CD14-positive monocyte (primary cell): Measurements from ENCODE around the gene STKLD1. TPM values are rescaled to one million over a fixed set of nuclear protein-coding genes. Genes with fewer than 3 reads are reported as not detected.

Experiments used
- DNase-seq, 3 donors: peaks; one replicate each; pipeline ENCODE4 v3.0.0-alpha.2; 2011 to 2022
- H2AFZ ChIP-seq: 2 replicates; pipeline ENCODE4 v1.6.0; 2012; ENCODE audit warnings: mild to moderate bottlenecking, low read depth, low read length, inconsistent platforms; ENCODE audit not compliant: insufficient read depth, poor library complexity, severe bottlenecking
- H3K27ac ChIP-seq, 2 donors: 1 replicate in 1 of 2; 2 replicates in 1 of 2; pipeline ENCODE4 v1.5.1; 2012 to 2013; ENCODE audit warnings: low read length in 2 of 2, control low read depth in 1 of 2, inconsistent platforms in 1 of 2, low read depth in 1 of 2, mild to moderate bottlenecking in 1 of 2
- H3K27me3 ChIP-seq, 2 donors: one replicate each; pipeline versions ENCODE4 v1.6.0 to v1.6.1; 2011 to 2013; ENCODE audit warnings: low read length in 2 of 2; ENCODE audit not compliant: control insufficient read depth in 2 of 2, insufficient read depth in 2 of 2
- H3K36me3 ChIP-seq, 2 donors: replicated peaks in 1 of 2; 1 replicate in 1 of 2; 2 replicates in 1 of 2; pipeline versions ENCODE4 v1.5.1 to v1.6.1; 2012 to 2013; ENCODE audit warnings: low read length in 2 of 2, control low read depth in 1 of 2, inconsistent platforms in 1 of 2, mild to moderate bottlenecking in 1 of 2; ENCODE audit not compliant: insufficient read depth in 2 of 2, control insufficient read depth in 1 of 2
- H3K4me1 ChIP-seq, 2 donors: 1 replicate in 1 of 2; 2 replicates in 1 of 2; pipeline versions ENCODE4 v1.5.1 to v1.6.1; 2012 to 2013; ENCODE audit warnings: low read length in 2 of 2, control low read depth in 1 of 2, inconsistent platforms in 1 of 2, mild to moderate bottlenecking in 1 of 2, moderate library complexity in 1 of 2; ENCODE audit not compliant: insufficient read depth in 2 of 2, control insufficient read depth in 1 of 2
- H3K4me2 ChIP-seq: replicated peaks from 2 replicates; pipeline ENCODE3; 2012; ENCODE audit warnings: low read length, moderate library complexity, mild to moderate bottlenecking; ENCODE audit not compliant: poor library complexity, severe bottlenecking; ENCODE audit errors: extremely low read depth
- H3K4me3 ChIP-seq, 3 experiments: fragments of 200-600 bp in 1 of 3; sonication (generic) in 1 of 3; replicated peaks in 1 of 3; 1 replicate in 2 of 3; 2 replicates in 1 of 3; pipeline ENCODE4 v1.5.1; 2011 to 2013; ENCODE audit warnings: low read length in 3 of 3, mild to moderate bottlenecking in 3 of 3, control low read depth in 2 of 3, low read depth in 2 of 3, inconsistent platforms in 1 of 3, moderate library complexity in 1 of 3
- H3K79me2 ChIP-seq: 2 replicates; pipeline ENCODE4 v1.6.0; 2012; ENCODE audit warnings: mild to moderate bottlenecking, control low read depth, inconsistent platforms, low read length, moderate library complexity; ENCODE audit not compliant: insufficient read depth
- H3K9ac ChIP-seq: 2 replicates; pipeline ENCODE4 v1.6.0; 2017; ENCODE audit warnings: low read length, mild to moderate bottlenecking; ENCODE audit not compliant: insufficient read depth, poor library complexity, severe bottlenecking
- H3K9me3 ChIP-seq, 2 donors: replicated peaks in 1 of 2; 1 replicate in 1 of 2; 2 replicates in 1 of 2; pipeline versions ENCODE4 v1.5.1 to v1.6.1; 2012 to 2013; ENCODE audit warnings: low read length in 2 of 2, control low read depth in 1 of 2; ENCODE audit not compliant: control insufficient read depth in 1 of 2, insufficient read depth in 1 of 2
- H4K20me1 ChIP-seq: 2 replicates; pipeline ENCODE4 v1.6.0; 2012; ENCODE audit warnings: mild to moderate bottlenecking, low read length, control low read depth, moderate library complexity; ENCODE audit not compliant: insufficient read depth
- H3K27ac Mint-ChIP-seq, 7 donors: one replicate each; pipeline ENCODE4 v1.8.0; 2020; ENCODE audit warnings: mild to moderate bottlenecking in 7 of 7, mixed read lengths in 7 of 7, moderate library complexity in 6 of 7, inconsistent platforms in 2 of 7
- H3K27me3 Mint-ChIP-seq, 3 donors: one replicate each; pipeline ENCODE4 v1.8.0; 2021 to 2022; ENCODE audit warnings: low read depth in 3 of 3, mild to moderate bottlenecking in 3 of 3, mixed read lengths in 3 of 3, moderate library complexity in 3 of 3, inconsistent platforms in 1 of 3
- H3K36me3 Mint-ChIP-seq, 2 donors: one replicate each; pipeline ENCODE4 v1.8.0; 2020; ENCODE audit warnings: mixed read lengths in 2 of 2, inconsistent platforms in 1 of 2, mild to moderate bottlenecking in 1 of 2
- H3K4me1 Mint-ChIP-seq: one replicate; pipeline ENCODE4 v1.8.0; 2020; ENCODE audit warnings: mild to moderate bottlenecking, mixed read lengths
- H3K4me3 Mint-ChIP-seq, 2 donors: one replicate each; pipeline ENCODE4 v1.8.0; 2020; ENCODE audit warnings: mild to moderate bottlenecking in 2 of 2, mixed read lengths in 2 of 2, moderate library complexity in 1 of 2
- H3K9me3 Mint-ChIP-seq, 7 donors: one replicate each; pipeline ENCODE4 v1.8.0; 2020 to 2022; ENCODE audit warnings: mixed read lengths in 7 of 7, mild to moderate bottlenecking in 6 of 7, moderate library complexity in 6 of 7, inconsistent platforms in 2 of 7
- CTCF ChIP-seq: fragments of 200-600 bp; IDR thresholded peaks from one replicate; pipeline ENCODE4 v1.8.0; 2022; ENCODE audit warnings: antibody characterized with exemption, mild to moderate bottlenecking
- WGBS: methylation state at CpG from one replicate; pipeline ENCODE4 v1.1.5; 2013; ENCODE audit warnings: missing lambda C conversion rate; ENCODE audit not compliant: insufficient coverage; 5-methylcytosine and 5-hydroxymethylcytosine counted together
- intact Hi-C, 2 donors: fragments of 100-400 bp; cut with micrococcal nuclease; formaldehyde crosslinking; loops; one replicate each; pipeline versions ENCODE4 v1.15.0 to v1.15.1; 2023
- polyA plus RNA-seq, 3 donors: library from polyadenylated mRNA; depleted of rRNA in 1 of 3; unstranded in 2 of 3; stranded (reverse) in 1 of 3; fragments of 300-500 nt in 2 of 3; fragments of >200 nt in 1 of 3; fragmentation: Illumina TruSeq in 2 of 3; gene quantifications; 1 replicate in 2 of 3; 2 replicates in 1 of 3; pipeline ENCODE4 v1.2.3, GENCODE V29; 2012 to 2021

The STKLD1 gene
- polyA plus RNA-seq, 3 donors, result 0.27 TPM; not detected in 2

- Mint-ChIP-seq H3K4me1 (peaks cover 27% of the 10 kb centered on the region), H3K9me3 (no peaks in the 10 kb centered on the region), H3K27ac (peak overlapping the region in 1 of 7 donors; percentile 54), H3K4me3 (no peak overlapping the region), H3K27me3 (no peaks in the 10 kb centered on the region), H3K36me3 (peaks cover 41 to 58% of the 10 kb centered on the region in 2 donors)
- Histone ChIP-seq H3K4me1 (peaks cover 18 to 36% of the 10 kb centered on the region in 2 donors), H3K9ac (no peak overlapping the region), H3K27me3 (no peaks in the 10 kb centered on the region), H4K20me1 (peaks cover 48% of the 10 kb centered on the region), H3K9me3 (no peaks in the 10 kb centered on the region), H3K36me3 (peaks cover 37 to 51% of the 10 kb centered on the region in 2 donors), H3K79me2 (peaks cover 21% of the 10 kb centered on the region), H3K4me3 (no peak overlapping the region), H3K4me2 (no peak overlapping the region), H3K27ac (no peak overlapping the region), H2AFZ (no peak overlapping the region)
- no peak for TF ChIP-seq CTCF
- DNase-seq, result no peak
- WGBS, result 87% methylated on average over 15 of the region's 20 CpGs
- intact Hi-C loops, result loop anchor here in 1 of 2 donors (10.0 kb wide), 2 partner anchors 148 to 388 kb away; partner anchors contain the start of gene TSC1
Measured at GRCh38 chr9:133332381-133332730, 43.8 kb upstream of the STKLD1 start.

GRCh38 chr9:133333011-133333410, 43.2 kb upstream of the STKLD1 start:
- intact Hi-C loops, result loop anchor here in 1 of 2 donors (10.0 kb wide), 2 partner anchors 148 to 388 kb away; partner anchors contain the start of gene TSC1
- peaks cover 37 to 51% of the 10 kb centered on the region in 2 donors for H3K36me3 ChIP-seq
- H3K4me1 Mint-ChIP-seq, result peaks cover 31% of the 10 kb centered on the region
- peaks cover 45 to 64% of the 10 kb centered on the region in 2 donors for H3K36me3 Mint-ChIP-seq
- no peaks in the 10 kb centered on the region for H3K9me3 ChIP-seq
- peaks cover 47% of the 10 kb centered on the region for H4K20me1 ChIP-seq
- H3K9ac ChIP-seq, result no peak overlapping the region
- H3K4me3 ChIP-seq, result no peak overlapping the region
- no peaks in the 10 kb centered on the region for H3K27me3 ChIP-seq
- DNase-seq, result no peak
- H3K27me3 Mint-ChIP-seq, result no peaks in the 10 kb centered on the region
- H3K4me1 ChIP-seq, result peaks cover 18 to 36% of the 10 kb centered on the region in 2 donors
- H3K27ac Mint-ChIP-seq, result peak overlapping the region in 2 of 7 donors; percentile 43 to 64
- H3K27ac ChIP-seq, result no peak overlapping the region
- peaks cover 22% of the 10 kb centered on the region for H3K79me2 ChIP-seq
- WGBS, result 98% methylated on average over 8 of the region's 11 CpGs
- H3K9me3 Mint-ChIP-seq, result no peaks in the 10 kb centered on the region
- H2AFZ ChIP-seq, result no peak overlapping the region
- no peak overlapping the region for H3K4me2 ChIP-seq
- no peak overlapping the region for H3K4me3 Mint-ChIP-seq
- TF ChIP-seq CTCF, result no peak
